SU-DHL-6 (cell line): Measurements from ENCODE around the gene CYP11A1.

Experiments
- H2AFZ ChIP-seq: fragments of 200-600 bp; sonication (generic); 2 replicates; pipeline ENCODE4 v1.6.1; 2014; ENCODE audit warnings: low read depth, mild to moderate bottlenecking, moderate library complexity, mixed read lengths, antibody characterized with exemption, low read length; ENCODE audit not compliant: severe bottlenecking
- H3F3A ChIP-seq: fragments of 200-600 bp; shearing (Covaris generic); 2 replicates; pipeline ENCODE4 v1.6.0; 2016; ENCODE audit warnings: antibody characterized with exemption, mild to moderate bottlenecking; ENCODE audit not compliant: insufficient read depth
- H3K27ac ChIP-seq: fragments of 200-600 bp; sonication (generic); 2 replicates; pipeline ENCODE4 v1.5.1; 2016; ENCODE audit warnings: low read depth, mild to moderate bottlenecking, low read length, moderate library complexity, mixed read lengths
- H3K27me3 ChIP-seq: fragments of 200-600 bp; sonication (generic), shearing (Covaris generic); 2 replicates; pipeline ENCODE4 v1.6.0; 2014; ENCODE audit warnings: mild to moderate bottlenecking, low read length
- H3K36me3 ChIP-seq: fragments of 200-600 bp; sonication (generic); 2 replicates; pipeline ENCODE4 v1.6.1; 2014; ENCODE audit warnings: mild to moderate bottlenecking, low read length, mixed read lengths
- H3K4me2 ChIP-seq: fragments of 300-600, 200-600 bp; shearing (Covaris generic), sonication (generic); 2 replicates; pipeline ENCODE4 v1.6.0; 2014; ENCODE audit warnings: low read length, low read depth, mild to moderate bottlenecking; ENCODE audit not compliant: poor library complexity, severe bottlenecking
- H3K4me3 ChIP-seq: fragments of 200-600 bp; sonication (generic); 2 replicates; pipeline ENCODE4 v1.5.1; 2014; ENCODE audit warnings: antibody characterized with exemption, low read length, mild to moderate bottlenecking, mixed read lengths; ENCODE audit not compliant: insufficient read depth, poor library complexity, severe bottlenecking
- H3K79me2 ChIP-seq: fragments of 200-600 bp; sonication (generic); 2 replicates; pipeline ENCODE4 v1.6.1; 2014; ENCODE audit warnings: mild to moderate bottlenecking, low read length, moderate library complexity; ENCODE audit not compliant: insufficient read depth
- H3K9ac ChIP-seq: fragments of 200-600 bp; sonication (generic); 2 replicates; pipeline ENCODE4 v1.7.0; 2014; ENCODE audit warnings: mild to moderate bottlenecking, low read length
- H3K9me2 ChIP-seq: fragments of 200-600 bp; sonication (generic); replicated peaks from 2 replicates; pipeline ENCODE4 v1.6.1; 2014; ENCODE audit warnings: low read length; ENCODE audit not compliant: insufficient read depth
- H3K9me3 ChIP-seq: fragments of 200-600 bp; sonication (generic); 2 replicates; pipeline ENCODE4 v1.6.1; 2014; ENCODE audit warnings: low read length, mixed read lengths; ENCODE audit not compliant: insufficient read depth
- H4K20me1 ChIP-seq: fragments of 200-600 bp; sonication (generic); 2 replicates; pipeline ENCODE4 v1.6.1; 2014; ENCODE audit warnings: low read depth, mild to moderate bottlenecking, antibody characterized with exemption, low read length, moderate library complexity, mixed read lengths
- CTCF ChIP-seq: fragments of 200-600 bp; sonication (generic); IDR thresholded peaks from one replicate; pipeline ENCODE4 v1.5.1; 2017; ENCODE audit warnings: antibody characterized with exemption, mild to moderate bottlenecking, low read length, moderate library complexity; ENCODE audit not compliant: insufficient read depth, poor library complexity, severe bottlenecking
- EZH2phosphoT487 ChIP-seq: fragments of 200-600 bp; sonication (generic), shearing (Covaris generic); conservative IDR thresholded peaks from 2 replicates; pipeline ENCODE4 v1.6.1; 2018; ENCODE audit warnings: mild to moderate bottlenecking, antibody characterized with exemption, low read length, moderate library complexity, mixed read lengths

CYP11A1 gene

GRCh38 chr15:74380361-74381189 lies 13.1 kb upstream of the CYP11A1 start:
- Histone ChIP-seq H3K27ac (no peak overlapping the region), H3K36me3 (no peaks in the 10 kb centered on the region), H3K9ac (no peak overlapping the region), H3K4me3 (no peak overlapping the region), H2AFZ (no peak overlapping the region), H4K20me1 (no peaks in the 10 kb centered on the region), H3K79me2 (no peaks in the 10 kb centered on the region), H3F3A (peaks cover 5% of the 10 kb centered on the region; the same call in 1 of the 2 replicates), H3K27me3 (no peaks in the 10 kb centered on the region), H3K9me2 (no peaks in the 10 kb centered on the region), H3K4me2 (no peak overlapping the region), H3K9me3 (no peaks in the 10 kb centered on the region)
- no peak for TF ChIP-seq EZH2phosphoT487
- TF ChIP-seq CTCF = no peak

- Histone ChIP-seq H3K9me3 (no peaks in the 10 kb centered on the region), H3K27me3 (no peaks in the 10 kb centered on the region), H3K36me3 (no peaks in the 10 kb centered on the region), H3K79me2 (no peaks in the 10 kb centered on the region), H3K9ac (no peak overlapping the region), H3K4me2 (no peak overlapping the region), H4K20me1 (no peaks in the 10 kb centered on the region), H3K27ac (no peak overlapping the region), H3K4me3 (no peak overlapping the region), H3K9me2 (no peaks in the 10 kb centered on the region), H3F3A (peaks cover 7% of the 10 kb centered on the region), H2AFZ (no peak overlapping the region)
- no peak for TF ChIP-seq CTCF
- TF ChIP-seq EZH2phosphoT487 = no peak
Measured at GRCh38 chr15:74378848-74379247, 11.4 kb upstream of the CYP11A1 start.

- peaks cover 6% of the 10 kb centered on the region for H3F3A ChIP-seq
- H3K36me3 ChIP-seq = no peaks in the 10 kb centered on the region
- H3K9ac ChIP-seq = no peak overlapping the region
- no peaks in the 10 kb centered on the region for H4K20me1 ChIP-seq
- H3K27ac ChIP-seq = no peak overlapping the region
- no peak overlapping the region for H3K4me2 ChIP-seq
- H3K4me3 ChIP-seq = no peak overlapping the region
- H2AFZ ChIP-seq = no peak overlapping the region
- no peak for TF ChIP-seq EZH2phosphoT487
- no peak for TF ChIP-seq CTCF
- H3K9me2 ChIP-seq = no peaks in the 10 kb centered on the region
- H3K9me3 ChIP-seq = no peaks in the 10 kb centered on the region
- no peaks in the 10 kb centered on the region for H3K79me2 ChIP-seq
- H3K27me3 ChIP-seq = no peaks in the 10 kb centered on the region
Measured at GRCh38 chr15:74377831-74378766, 10.7 kb upstream of the CYP11A1 start.
